NOMO-1 treated with DMSO at 0.1 percent for 48 hours (cell line): ENCODE results near the gene MEIS1.

Experiments used
- DNase-seq: peaks from one replicate; lab custom pipeline; 2025; ENCODE audit not compliant: unreplicated experiment; lab: John Stamatoyannopoulos, UW

The MEIS1 gene

DNA sequence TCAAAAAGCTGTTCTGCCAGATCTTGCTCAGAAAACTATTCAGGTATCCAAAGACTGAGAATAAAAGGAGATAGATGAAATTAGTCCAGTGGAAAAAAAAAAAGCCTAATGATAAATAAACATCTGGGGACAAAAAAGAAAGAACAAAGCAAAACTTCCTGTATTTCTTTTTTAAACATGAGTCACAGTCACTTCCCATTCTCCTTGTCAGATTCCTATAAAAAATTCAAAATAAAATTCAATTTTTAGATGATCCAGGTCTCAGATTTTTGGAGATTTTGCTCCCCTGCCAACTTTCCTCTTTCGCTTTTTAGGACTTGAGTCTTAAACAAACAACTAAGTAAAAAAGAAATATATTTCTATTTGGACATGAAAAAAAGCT, 127.4 kb downstream of the MEIS1 start:
- DNase-seq: no peak

DNA sequence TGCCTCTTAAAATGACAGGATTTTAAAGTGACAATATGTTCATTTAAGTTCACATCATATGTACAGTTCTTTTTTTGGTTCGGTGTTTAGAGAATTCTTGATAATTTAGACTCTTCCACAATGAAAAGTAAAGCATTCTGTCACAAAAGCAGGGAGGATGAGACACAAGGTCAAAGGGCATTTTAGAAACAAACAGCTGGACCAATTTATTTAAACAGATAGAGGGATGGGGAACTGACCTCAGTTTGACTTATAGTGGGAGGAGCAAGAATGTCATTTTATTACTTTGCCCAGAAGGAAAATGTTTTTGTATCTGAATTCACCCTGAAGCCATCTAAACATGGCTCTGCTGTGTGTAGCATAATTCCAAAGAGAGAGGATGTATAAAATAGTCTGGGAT, 128.5 kb downstream of the MEIS1 start:
- DNase-seq: no peak

DNA sequence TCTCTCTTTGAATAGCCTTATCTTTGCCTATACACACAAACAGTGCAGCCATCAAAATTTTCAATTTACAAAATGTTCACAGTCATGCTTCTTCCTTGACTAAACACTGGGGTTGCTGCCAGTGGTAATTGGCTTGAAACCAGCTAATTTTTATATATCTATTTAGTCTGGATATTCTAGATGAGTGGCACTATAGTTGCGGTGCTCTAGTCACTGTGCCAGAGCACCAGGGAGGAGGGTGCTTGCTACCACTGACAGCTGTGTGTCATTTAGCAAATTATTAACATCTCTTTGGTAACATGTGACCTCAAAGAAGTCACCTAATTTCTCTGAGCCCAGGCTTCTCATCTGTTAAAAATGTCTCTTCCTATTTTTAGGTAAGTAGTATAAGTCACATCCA, 130.4 kb downstream of the MEIS1 start:
- DNase-seq: no peak

DNA sequence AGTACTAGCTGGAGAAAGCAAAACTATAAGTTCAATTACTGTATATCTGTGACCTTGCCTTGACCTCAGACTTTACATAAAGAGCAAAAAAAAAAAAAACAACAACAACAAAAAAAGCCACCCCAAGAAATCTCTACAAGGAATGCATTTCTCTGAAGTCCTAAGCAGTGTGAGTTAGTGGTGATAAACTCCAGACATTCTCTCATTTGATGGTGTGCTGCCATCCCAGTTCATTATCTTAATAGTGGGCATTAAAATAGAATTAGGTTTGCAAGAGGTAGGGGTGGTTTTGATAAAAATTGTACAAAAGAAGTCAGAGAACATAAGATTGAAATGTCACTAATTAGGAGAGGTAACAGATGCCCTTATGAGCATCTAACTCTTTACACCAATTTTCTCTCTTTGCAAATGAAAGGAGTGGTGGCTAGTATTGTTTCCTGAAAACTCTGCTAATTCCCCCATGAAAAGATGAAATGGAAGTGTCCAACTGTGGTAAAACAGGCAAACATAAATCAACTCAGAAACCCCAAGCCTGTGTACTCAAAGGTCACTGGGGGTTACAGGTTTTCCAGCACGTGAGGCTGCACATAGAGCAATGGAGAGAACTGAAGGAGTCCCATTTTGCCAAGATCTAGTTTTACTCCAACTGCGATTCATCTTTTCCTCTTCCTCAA, 131.9 kb downstream of the MEIS1 start:
- DNase-seq: no peak

DNA sequence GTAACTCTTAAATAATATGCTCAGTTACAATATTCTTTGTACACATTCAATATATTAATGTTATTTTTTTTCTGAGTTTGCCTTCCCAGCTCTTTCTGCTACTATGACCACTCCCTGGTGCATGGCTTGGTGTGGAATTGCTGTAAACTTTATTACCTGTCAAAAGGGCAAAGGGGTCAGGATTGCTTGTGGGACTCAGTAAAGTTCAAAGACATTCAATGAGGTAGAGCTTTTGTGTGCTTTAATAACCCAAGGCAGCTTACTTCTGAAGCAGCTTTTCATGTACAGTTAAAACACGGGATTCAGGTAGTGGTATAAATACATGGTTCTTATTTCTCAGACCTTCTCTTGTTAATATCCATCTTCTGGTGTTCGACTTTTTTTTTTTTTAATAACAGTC, 132.8 kb downstream of the MEIS1 start:
- no peak for DNase-seq

DNA sequence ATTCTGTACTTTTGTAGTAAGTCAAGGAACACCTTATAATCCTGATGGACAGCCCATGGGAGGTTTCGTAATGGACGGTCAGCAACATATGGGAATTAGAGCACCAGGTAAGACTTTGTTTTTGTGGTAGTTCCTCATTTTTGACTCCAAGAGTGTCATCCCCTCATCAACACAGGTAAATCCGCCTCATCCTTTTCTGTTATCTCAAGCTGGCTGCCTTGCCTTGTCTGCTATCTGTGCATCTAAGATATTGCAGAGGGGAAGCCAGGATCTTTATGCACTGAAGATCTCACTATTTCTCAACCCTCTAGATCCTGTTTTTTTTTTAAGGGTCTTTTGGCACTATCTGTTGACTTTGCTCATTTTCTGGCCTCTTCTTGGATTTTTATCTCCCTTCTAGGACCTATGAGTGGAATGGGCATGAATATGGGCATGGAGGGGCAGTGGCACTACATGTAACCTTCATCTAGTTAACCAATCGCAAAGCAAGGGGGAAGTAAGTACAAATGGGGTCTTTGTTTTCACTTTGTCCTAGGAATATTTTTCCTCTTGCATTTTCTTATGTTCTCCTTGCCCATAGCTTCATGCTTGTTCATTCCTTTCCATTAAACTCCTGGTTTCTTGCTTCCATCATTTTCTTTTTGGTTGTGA, 133.8 kb downstream of the MEIS1 start:
- peak; percentile 9 for DNase-seq

DNA sequence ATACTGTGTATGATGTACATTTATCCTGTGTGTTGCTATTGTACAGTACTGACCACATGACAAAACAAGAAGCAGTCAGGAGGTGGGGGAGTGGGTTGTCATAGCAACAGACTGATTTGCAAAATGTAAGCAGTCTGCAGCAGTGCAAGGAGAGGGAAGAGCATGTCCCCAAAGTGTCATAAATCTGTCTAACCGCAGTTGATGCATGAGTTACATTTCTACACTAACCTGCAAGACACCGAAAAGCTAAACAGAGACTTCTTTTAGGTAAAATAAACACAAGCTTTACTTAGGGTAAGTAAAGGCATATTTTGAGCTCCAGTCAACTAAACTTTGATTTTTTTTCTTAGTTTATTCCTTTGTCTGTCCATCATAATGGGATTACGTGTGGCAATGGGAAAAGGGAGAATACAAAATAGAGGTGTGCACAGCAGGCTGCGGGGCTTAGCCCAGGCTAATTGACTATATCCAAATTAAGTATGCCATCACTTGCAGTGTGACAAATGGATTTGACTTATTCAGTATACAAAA, 134.5 kb downstream of the MEIS1 start:
- DNase-seq: peak; percentile 84

DNA sequence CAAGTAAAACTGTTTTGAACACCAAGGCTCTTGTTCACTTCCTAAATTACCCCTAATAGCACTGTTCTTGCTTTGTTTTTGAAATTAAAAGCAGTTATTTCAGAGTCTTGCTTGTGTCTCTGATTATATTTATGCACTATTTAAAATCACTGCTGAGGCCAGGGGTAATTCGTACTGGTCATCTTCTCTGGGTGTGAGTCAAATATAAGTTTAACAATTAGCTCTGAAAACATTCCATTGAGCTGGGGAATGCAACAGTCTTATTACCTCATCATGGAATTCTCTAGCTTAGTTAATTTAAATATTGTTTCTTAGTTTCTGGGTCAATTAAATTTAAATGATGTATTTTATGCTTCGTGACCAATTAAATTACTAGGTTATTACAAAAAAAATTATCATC, 135.0 kb downstream of the MEIS1 start:
- no peak for DNase-seq

DNA sequence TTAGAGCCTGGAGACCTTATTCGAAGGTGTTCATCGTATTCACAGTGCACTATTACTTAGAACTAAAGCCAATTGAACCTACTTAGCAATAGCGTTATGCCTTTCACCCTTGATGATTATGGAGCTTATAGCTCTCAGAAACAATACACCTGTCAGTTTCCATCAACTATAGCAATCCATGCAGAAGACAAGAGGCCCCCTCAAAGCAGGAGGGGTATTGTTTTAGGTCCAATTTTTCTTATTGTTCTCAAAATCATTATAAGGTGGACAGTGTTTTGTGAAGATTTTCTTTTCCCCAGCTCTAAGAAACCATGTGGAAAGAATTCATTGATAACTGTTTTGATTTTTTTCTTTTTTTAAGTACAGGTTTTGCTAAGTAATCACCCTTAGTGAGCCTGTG, 135.5 kb downstream of the MEIS1 start:
- no peak for DNase-seq

DNA sequence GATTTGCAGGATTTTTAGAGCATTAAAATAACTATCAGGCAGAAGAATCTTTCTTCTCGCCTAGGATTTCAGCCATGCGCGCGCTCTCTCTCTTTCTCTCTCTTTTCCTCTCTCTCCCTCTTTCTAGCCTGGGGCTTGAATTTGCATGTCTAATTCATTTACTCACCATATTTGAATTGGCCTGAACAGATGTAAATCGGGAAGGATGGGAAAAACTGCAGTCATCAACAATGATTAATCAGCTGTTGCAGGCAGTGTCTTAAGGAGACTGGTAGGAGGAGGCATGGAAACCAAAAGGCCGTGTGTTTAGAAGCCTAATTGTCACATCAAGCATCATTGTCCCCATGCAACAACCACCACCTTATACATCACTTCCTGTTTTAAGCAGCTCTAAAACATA, 137.0 kb downstream of the MEIS1 start:
- no peak for DNase-seq

DNA sequence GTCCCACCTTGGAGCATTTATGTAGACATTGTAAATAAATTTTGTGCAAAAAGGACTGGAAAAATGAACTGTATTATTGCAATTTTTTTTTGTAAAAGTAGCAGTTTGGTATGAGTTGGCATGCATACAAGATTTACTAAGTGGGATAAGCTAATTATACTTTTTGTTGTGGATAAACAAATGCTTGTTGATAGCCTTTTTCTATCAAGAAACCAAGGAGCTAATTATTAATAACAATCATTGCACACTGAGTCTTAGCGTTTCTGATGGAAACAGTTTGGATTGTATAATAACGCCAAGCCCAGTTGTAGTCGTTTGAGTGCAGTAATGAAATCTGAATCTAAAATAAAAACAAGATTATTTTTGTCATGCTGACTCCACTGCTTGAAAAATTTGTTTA, 137.5 kb downstream of the MEIS1 start:
- DNase-seq: no peak

DNA sequence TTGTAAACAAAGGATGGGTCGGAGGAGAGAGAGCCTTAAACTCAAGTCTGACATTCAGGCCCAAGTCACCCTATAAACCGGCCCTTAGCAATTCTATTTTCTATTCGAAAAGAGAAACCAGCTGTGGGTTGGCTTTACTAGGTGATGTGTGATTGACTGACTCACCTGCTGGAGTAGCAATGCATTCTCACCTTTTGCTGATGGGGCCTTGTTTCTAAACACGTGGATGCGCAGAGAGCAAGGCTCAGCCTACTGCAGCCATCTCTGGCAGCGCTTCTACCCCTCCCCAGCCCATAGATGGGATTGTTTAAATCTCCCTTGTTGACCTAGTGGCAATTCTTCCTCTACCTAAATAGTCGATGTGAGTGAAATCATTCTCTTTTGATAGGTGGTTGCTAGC, 138.5 kb downstream of the MEIS1 start:
- no peak for DNase-seq

DNA sequence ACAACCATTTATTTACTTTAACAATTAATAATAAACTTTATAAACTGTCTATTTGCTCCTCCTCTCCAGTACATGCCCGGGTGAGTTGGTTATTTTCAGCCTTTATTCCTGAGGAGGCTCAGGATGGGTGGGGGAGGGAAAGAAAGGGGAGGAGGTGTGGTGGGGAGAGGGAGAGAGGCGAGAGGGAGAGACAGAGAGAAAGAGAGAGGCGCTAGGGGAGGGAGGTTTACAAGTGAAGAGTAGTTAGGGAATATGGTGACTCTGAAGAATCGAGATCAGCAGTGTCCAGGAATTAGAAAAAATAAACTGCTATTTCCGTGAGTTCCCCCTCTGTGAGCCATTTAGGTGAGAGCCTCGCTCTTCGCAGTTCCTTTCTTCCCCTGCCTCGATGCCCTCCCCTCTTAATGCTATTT, 138.9 kb downstream of the MEIS1 start:
- no peak for DNase-seq

DNA sequence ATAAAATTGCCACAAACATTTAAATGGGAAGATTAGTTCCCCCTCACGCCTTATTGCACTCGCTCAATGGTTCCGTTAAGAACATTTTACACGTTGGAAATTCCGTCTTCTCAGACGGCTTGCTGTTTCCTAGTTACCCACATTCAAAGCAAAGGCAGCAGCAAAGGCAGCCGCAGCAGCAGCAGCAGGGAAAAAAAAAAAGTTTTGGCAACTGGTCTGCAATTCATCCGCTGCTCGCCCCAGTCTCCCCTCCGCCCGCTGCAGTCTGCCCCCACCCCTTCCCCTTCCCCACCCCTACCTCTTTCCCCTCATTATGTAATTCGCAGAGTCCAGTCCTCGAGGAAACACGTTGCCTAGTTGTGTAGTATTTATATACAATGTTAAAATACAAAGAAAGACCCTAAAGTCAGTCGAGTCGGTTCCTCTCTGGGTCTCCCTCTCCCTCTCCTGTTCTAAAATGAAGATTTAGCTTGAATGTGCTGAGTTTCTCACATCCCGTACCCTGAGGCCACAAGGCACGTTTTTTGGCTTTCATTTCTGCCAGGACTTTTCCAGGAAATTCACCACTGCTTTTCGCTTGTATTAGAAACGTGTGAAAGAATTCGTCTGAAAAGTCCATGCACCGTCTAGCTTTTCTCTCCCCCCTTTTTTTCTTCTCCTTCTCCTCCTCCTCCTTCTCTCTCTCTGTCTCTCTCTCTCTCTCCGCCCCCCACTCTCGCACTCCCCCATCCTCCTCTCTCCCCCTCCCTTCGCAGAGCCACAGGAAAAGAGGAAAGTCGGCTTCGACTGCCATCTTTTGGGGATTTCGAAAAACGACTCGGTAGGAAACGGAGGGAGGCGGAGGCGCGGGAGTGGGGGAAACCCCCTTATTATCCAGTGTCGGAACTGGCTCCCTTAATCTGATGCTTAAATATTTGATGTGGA, 140.0 kb downstream of the MEIS1 start:
- peak; percentile 67 for DNase-seq

DNA sequence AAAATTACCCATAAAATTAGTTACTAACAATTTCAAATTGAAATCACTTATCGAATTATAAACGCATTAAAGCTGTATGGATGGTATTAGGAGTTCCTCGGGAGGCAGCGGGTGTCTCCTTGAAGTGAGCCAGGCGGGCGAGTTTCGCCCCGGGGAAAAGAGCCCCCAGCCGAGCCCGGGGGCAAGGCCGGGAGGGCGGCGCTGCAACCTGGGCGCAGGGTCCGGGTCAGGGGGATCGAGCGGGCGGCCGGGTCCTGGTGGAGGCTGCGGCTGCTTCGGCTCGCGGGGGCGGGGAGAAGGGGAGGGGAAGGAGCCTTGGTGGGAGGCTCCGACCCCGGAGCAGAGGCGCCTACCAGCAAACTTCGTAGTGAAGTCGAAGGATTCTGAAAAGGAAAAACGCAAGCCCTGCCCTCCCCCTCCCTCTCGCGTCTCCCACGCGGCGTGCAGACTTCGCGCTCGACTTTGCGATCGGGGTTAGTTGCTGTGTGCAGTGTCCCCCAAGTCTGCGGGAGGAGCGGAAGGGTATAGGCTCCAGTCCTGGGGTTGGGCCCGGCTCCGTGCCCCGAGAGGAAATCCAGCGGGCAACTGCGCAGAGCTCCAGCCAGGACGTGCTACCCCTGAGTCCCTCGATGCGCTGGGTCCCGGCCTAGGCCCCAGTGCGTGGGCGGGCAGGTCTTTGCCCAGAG, 140.8 kb downstream of the MEIS1 start:
- DNase-seq: no peak

DNA sequence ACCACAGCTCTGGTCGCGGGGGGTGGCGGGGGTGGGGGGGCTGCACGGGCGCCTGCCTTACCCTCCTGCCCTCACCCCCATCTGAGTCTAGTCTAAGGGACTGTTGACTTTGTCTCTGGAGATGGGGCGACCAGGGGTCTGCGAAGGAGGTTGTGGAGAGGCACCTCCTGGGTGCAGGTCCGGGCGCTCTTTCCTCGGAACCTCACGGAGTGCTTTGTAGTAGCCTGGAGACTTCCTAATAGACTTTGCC, 141.3 kb downstream of the MEIS1 start:
- DNase-seq: no peak

DNA sequence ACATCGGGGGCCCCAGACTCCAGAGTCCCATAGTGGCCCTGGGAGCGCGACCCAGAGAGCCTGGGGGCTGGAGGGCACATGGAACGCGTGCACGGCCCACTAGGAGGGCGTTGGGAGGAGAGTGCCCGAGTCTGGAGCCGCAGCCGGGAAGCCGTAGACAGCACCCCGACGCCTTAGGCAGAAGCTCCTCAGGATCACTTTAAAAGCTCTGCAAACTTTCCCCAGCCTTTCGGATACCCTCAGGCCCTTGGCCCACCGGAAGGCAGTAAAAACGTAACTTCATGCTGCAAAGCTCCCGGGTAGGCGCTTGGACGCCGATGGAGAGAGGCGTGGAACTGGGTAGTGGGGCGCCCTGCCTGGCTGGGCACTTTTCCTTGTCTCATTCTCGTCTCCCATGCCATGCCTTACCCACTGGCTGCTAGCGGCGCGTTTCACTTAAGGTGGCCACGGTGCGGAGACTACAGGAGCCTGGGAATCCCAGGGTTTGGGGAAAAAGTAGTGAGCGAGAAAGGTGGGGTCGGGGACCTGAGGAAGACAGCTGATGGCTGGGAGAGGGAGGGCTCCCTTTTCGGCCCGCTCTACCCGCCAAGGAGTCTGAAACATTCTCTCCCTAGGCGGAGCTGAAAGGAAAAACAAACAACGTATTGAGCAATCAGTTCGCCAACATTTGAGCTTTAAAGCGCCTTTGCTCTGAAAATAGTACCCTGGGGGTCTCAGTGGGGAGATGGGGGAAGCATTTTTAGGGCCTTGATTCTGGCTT, 141.8 kb downstream of the MEIS1 start:
- no peak for DNase-seq

DNA sequence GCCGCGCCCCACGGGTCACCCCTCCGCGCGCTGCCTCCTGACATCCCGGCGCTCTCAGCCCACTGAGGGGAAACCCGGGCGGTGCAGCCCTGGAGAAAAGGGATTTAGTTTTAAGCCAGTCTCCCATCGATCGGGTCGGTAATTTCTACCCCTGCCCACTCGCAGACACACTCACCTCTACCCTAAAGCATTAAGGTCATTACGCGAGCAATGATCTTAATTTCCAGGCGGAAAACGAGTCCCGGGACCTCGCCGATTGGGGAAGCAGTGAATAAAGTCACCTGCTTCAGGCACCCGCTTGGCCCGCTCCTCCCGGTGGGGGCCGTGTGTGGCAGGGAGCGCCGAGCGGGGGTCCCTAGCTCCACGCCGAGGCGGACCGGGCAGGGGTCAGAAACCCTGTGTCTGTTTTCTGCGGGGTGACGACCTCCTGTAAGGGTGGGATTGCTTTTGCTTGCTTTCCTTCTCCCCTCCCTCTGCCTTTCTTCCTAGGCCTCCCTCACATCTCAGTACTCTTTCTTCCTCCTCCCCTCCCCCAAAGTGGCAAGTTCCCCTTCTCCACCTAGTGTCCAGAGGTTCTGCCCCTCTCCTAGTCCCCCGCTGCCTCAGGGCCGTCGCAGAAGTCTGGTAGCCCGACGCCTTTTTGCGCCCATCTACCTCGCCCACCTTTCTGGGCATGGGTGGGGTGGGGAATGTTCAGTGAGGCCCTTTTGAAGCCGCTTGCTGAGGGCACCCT, 142.6 kb downstream of the MEIS1 start:
- no peak for DNase-seq

DNA sequence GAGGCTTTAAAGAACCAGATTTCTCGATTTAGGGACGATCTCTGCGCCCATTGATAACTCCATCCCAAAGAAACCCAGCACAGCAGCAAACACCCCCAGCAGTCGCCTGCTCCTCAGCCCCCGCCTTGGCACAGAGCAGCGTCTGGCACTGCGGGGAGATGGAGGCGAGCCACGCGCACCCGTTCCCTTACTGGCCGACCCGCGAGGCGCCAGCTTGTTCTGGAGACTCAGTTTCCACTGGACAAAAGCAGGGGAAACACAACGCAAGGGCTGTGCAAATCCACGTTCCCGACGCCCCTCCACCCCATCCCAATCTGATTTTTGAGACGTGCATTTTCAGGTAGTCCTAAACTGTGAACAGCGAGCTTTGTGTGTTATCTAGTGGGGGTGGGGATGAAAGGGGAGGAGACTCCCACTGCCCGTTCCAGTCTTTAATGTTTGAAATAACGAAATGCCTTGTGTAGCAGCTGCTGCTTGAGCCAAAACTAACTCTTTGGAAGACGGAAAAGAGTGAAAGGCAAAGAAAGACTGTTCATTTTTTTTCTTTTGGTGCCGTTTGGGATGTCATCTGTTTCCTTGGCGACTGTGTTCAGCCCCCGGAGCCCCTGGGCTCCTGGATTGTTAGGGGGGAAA, 143.2 kb downstream of the MEIS1 start:
- no peak for DNase-seq

DNA sequence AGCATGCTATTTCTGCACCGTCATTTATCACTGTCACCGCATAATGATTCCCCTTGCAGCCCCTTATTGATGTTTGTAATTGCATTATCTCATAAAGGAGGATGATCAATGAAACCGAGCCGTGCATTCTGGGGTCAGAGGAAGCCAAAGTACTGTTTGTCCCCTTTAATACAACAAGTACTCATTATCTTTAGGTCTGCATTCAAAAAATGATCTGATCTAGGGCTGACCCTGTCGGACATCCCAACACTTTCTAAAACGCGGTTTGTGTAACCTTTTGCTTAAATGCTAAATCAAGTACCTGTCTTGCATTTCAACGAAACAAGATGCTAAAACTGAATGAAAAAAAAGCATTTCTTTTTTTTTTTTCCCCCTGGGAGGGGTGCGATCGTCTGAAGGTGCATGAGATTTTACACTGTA, 143.8 kb downstream of the MEIS1 start:
- no peak for DNase-seq
